GM23338 (cell line): ENCODE results near the gene LGALS8. TPM values are rescaled to one million over a fixed set of nuclear protein-coding genes. Genes with fewer than 3 reads are reported as not detected.

Source experiments
- ATAC-seq: fragments of 200-7000 bp; cut with Tn5 transposase; 3 replicates; pipeline ENCODE4 v1.9.1; 2020
- DNase-seq: peaks from one replicate; pipeline ENCODE4 v3.0.0-alpha.2; 2015; ENCODE audit warnings: low spot score
- H2AFZ ChIP-seq: fragments of 200-600 bp; sonication (generic); 2 replicates; pipeline ENCODE4 v1.8.0; 2016; ENCODE audit warnings: antibody characterized with exemption, mild to moderate bottlenecking, moderate library complexity
- H3F3A ChIP-seq: fragments of 200-600 bp; sonication (generic); replicated peaks from 2 replicates; pipeline ENCODE4 v1.8.0; 2017; ENCODE audit warnings: antibody characterized with exemption, mixed run types, low read depth
- H3K27ac ChIP-seq: fragments of 200-600 bp; sonication (generic); 2 replicates; pipeline ENCODE4 v1.6.1; 2016; ENCODE audit warnings: low read depth
- H3K27me3 ChIP-seq: fragments of 200-600 bp; sonication (generic); 2 replicates; pipeline ENCODE4 v1.8.0; 2016; ENCODE audit warnings: mild to moderate bottlenecking, mixed run types, moderate library complexity; ENCODE audit not compliant: insufficient read depth
- H3K36me3 ChIP-seq: fragments of 200-600 bp; sonication (generic); 2 replicates; pipeline ENCODE4 v1.8.0; 2016; ENCODE audit warnings: mild to moderate bottlenecking; ENCODE audit not compliant: insufficient read depth
- H3K4me1 ChIP-seq: fragments of 200-600 bp; sonication (generic); 2 replicates; pipeline ENCODE4 v1.8.0; 2016; ENCODE audit warnings: mild to moderate bottlenecking, moderate library complexity; ENCODE audit not compliant: insufficient read depth
- H3K4me2 ChIP-seq: fragments of 200-600 bp; sonication (generic); 2 replicates; pipeline ENCODE4 v1.7.1; 2017; ENCODE audit warnings: mixed run types
- H3K4me3 ChIP-seq: fragments of 200-600 bp; sonication (generic); 2 replicates; pipeline ENCODE4 v1.6.1; 2016; ENCODE audit warnings: mixed run types
- H3K79me2 ChIP-seq: fragments of 200-600 bp; sonication (generic); replicated peaks from 2 replicates; pipeline ENCODE4 v1.8.0; 2017; ENCODE audit warnings: mild to moderate bottlenecking; ENCODE audit not compliant: insufficient read depth
- H3K9me2 ChIP-seq: fragments of 200-600 bp; sonication (generic); 2 replicates; pipeline ENCODE4 v1.8.0; 2017; ENCODE audit not compliant: insufficient read depth
- H4K20me1 ChIP-seq: fragments of 200-600 bp; sonication (generic); replicated peaks from 2 replicates; pipeline ENCODE4 v1.8.0; 2017; ENCODE audit warnings: mild to moderate bottlenecking; ENCODE audit not compliant: insufficient read depth
- H3K27ac Mint-ChIP-seq: 2 replicates; pipeline ENCODE4 v1.8.0; 2020; ENCODE audit warnings: inconsistent platforms, mild to moderate bottlenecking, moderate library complexity, mixed read lengths
- H3K27me3 Mint-ChIP-seq: 3 replicates; pipeline ENCODE4 v1.8.0; 2022; ENCODE audit warnings: low read depth, mild to moderate bottlenecking, moderate library complexity, mixed read lengths, inconsistent platforms; ENCODE audit not compliant: insufficient read depth, poor library complexity
- H3K36me3 Mint-ChIP-seq: 3 replicates; pipeline ENCODE4 v1.8.0; 2021; ENCODE audit warnings: low read depth, mild to moderate bottlenecking, inconsistent platforms, moderate library complexity, mixed read lengths
- H3K4me1 Mint-ChIP-seq: 3 replicates; pipeline ENCODE4 v1.8.0; 2020; ENCODE audit warnings: mild to moderate bottlenecking, inconsistent platforms, mixed read lengths
- H3K4me3 Mint-ChIP-seq: 3 replicates; pipeline ENCODE4 v1.8.0; 2021; ENCODE audit warnings: moderate library complexity, mild to moderate bottlenecking, inconsistent platforms, mixed read lengths
- H3K9me3 Mint-ChIP-seq: 3 replicates; pipeline ENCODE4 v1.8.0; 2020; ENCODE audit warnings: moderate library complexity, mild to moderate bottlenecking, inconsistent platforms, mixed read lengths
- CREB1 ChIP-seq: fragments of 250-450 bp; sonication (Bioruptor Pico); IDR thresholded peaks from 2 replicates; pipeline ENCODE4 v1.5.0; 2020; ENCODE audit warnings: low read depth, mild to moderate bottlenecking, moderate library complexity
- EZH2 ChIP-seq: fragments of 200-600 bp; sonication (generic); IDR thresholded peaks from one replicate; pipeline ENCODE4 v1.8.0; 2017; ENCODE audit warnings: antibody characterized with exemption, mild to moderate bottlenecking, low read depth; ENCODE audit not compliant: unreplicated experiment
- EZH2phosphoT487 ChIP-seq: fragments of 200-600 bp; sonication (generic); IDR thresholded peaks from one replicate; pipeline ENCODE4 v1.8.1; 2018; ENCODE audit warnings: antibody characterized with exemption; ENCODE audit not compliant: unreplicated experiment
- JUNB ChIP-seq: IDR thresholded peaks from one replicate; pipeline ENCODE4 v1.6.1; 2016; ENCODE audit warnings: antibody characterized with exemption; ENCODE audit not compliant: unreplicated experiment
- NANOG ChIP-seq: IDR thresholded peaks from 2 replicates; pipeline ENCODE4 v1.6.1; 2016; ENCODE audit warnings: antibody characterized with exemption, borderline replicate concordance
- POLR2AphosphoS5 ChIP-seq: IDR thresholded peaks from 2 replicates; pipeline ENCODE4 v1.6.1; 2016; ENCODE audit warnings: antibody characterized with exemption, low read depth
- STAT1 ChIP-seq: IDR thresholded peaks from one replicate; pipeline ENCODE4 v1.6.1; 2016; ENCODE audit warnings: antibody characterized with exemption; ENCODE audit not compliant: unreplicated experiment
- ZNF114 ChIP-seq: fragments of 250-450 bp; sonication (Bioruptor Pico); IDR thresholded peaks from 2 replicates; pipeline ENCODE4 v1.5.0; 2020; ENCODE audit warnings: mild to moderate bottlenecking, moderate library complexity
- ZNF331 ChIP-seq: fragments of 250-450 bp; sonication (Bioruptor Pico); IDR thresholded peaks from 2 replicates; pipeline ENCODE4 v1.5.0; 2020; ENCODE audit warnings: low read depth, mild to moderate bottlenecking, moderate library complexity
- polyA plus RNA-seq: library from polyadenylated mRNA; unstranded; fragments of >200 nt; fragmentation: Nextera tagmentation; extraction: Ambion mirVana; gene quantifications from 2 replicates; pipeline ENCODE4 v1.2.1, GENCODE V29; 2016
- total RNA-seq: library from RNA; depleted of rRNA; stranded (reverse); fragments of >200 nt; shearing (Covaris generic); gene quantifications from 2 replicates; pipeline ENCODE4 v1.2.3, GENCODE V29; 2014
- TF ChIP-seq, protein P1 (sequence below): IDR thresholded peaks from 2 replicates; pipeline ENCODE4 v1.6.1; 2016; ENCODE audit warnings: antibody characterized with exemption
- TF ChIP-seq, protein P2 (sequence below), 2 experiments: fragments of 200-600 bp in 1 of 2; sonication (generic) in 1 of 2; conservative IDR thresholded peaks; 2 replicates each; pipeline versions ENCODE4 v1.5.1 to v1.6.1; 2016 to 2017; ENCODE audit warnings: antibody characterized with exemption in 2 of 2, low read depth in 2 of 2, mild to moderate bottlenecking in 2 of 2, moderate library complexity in 1 of 2
- TF ChIP-seq, protein P3 (sequence below): IDR thresholded peaks from one replicate; pipeline ENCODE4 v1.6.1; 2018; ENCODE audit warnings: antibody characterized with exemption; ENCODE audit not compliant: unreplicated experiment

LGALS8 gene
- total and polyA plus RNA-seq, 2 experiments from 2014 or later = 10.1 to 11.5 TPM

DNA sequence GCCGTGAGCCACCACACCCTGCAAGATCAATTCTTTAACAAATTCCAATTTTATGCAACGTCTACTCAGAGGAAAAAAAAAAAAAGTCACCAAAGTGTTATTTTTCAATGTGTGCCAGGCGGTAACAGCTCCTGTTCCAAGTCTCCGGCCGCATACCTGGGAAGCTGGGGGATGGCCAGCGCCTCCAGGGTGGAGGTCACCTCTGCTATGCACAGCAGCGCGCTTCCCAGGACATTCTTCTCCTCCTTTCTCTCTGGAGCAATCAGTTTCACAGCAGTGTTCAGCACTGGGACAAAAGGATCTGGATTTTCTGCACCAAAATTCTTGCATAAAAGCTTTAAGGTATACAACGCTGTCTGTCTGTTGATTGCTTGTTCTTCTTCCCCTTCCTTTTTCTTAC lies 34.3 kb downstream of the LGALS8 start (continued):
- TF ChIP-seq EZH2 (no peak), CREB1 (no peak)
- TF ChIP-seq, protein P1, sequence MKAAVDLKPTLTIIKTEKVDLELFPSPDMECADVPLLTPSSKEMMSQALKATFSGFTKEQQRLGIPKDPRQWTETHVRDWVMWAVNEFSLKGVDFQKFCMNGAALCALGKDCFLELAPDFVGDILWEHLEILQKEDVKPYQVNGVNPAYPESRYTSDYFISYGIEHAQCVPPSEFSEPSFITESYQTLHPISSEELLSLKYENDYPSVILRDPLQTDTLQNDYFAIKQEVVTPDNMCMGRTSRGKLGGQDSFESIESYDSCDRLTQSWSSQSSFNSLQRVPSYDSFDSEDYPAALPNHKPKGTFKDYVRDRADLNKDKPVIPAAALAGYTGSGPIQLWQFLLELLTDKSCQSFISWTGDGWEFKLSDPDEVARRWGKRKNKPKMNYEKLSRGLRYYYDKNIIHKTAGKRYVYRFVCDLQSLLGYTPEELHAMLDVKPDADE = no peak

DNA sequence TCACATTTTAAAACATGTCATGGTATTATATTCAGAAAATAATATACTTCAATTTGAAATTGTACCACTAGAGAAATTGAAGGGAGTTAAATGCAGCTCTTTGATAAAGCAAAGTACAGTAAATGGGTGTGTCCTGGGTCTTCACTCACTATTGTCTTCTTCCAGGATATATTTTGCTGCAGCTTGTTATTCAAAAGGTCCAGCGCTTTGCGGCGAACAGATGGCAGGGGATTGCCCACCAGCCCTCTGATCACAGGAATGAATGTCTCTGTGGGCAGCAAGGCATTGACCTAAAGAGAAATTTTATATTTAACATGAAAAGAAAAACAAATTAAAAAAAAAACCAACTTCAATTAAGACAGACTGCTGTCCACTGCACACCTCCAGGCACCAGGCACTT lies 35.1 kb downstream of the LGALS8 start:
- Histone ChIP-seq H3K4me1 (no peaks in the 10 kb centered on the region), H3K36me3 (peaks cover 61% of the 10 kb centered on the region), H3K79me2 (no peaks in the 10 kb centered on the region), H3K4me2 (no peak overlapping the region), H4K20me1 (peaks cover 6% of the 10 kb centered on the region; the same call in 1 of the 2 replicates), H3K4me3 (no peak overlapping the region), H3K27ac (no peak overlapping the region), H3K27me3 (no peaks in the 10 kb centered on the region), H2AFZ (no peak overlapping the region), H3K9me2 (no peaks in the 10 kb centered on the region), H3F3A (no peaks in the 10 kb centered on the region)
- H3K27ac Mint-ChIP-seq = no peak overlapping the region
- ATAC-seq (no peak), DNase-seq (no peak)
- peaks cover 76% of the 10 kb centered on the region for H3K36me3 Mint-ChIP-seq
- H3K4me3 Mint-ChIP-seq = no peak overlapping the region
- H3K4me1 Mint-ChIP-seq = no peaks in the 10 kb centered on the region
- H3K9me3 Mint-ChIP-seq = no peaks in the 10 kb centered on the region
- H3K27me3 Mint-ChIP-seq = no peaks in the 10 kb centered on the region
- TF ChIP-seq ZNF331 (no peak), EZH2 (no peak), EZH2phosphoT487 (no peak), JUNB (no peak), POLR2AphosphoS5 (no peak), STAT1 (no peak), CREB1 (no peak), NANOG (no peak), ZNF114 (CRISPR knock-in tag) (no peak)
- TF ChIP-seq, protein P1 = no peak
- TF ChIP-seq, protein P2, sequence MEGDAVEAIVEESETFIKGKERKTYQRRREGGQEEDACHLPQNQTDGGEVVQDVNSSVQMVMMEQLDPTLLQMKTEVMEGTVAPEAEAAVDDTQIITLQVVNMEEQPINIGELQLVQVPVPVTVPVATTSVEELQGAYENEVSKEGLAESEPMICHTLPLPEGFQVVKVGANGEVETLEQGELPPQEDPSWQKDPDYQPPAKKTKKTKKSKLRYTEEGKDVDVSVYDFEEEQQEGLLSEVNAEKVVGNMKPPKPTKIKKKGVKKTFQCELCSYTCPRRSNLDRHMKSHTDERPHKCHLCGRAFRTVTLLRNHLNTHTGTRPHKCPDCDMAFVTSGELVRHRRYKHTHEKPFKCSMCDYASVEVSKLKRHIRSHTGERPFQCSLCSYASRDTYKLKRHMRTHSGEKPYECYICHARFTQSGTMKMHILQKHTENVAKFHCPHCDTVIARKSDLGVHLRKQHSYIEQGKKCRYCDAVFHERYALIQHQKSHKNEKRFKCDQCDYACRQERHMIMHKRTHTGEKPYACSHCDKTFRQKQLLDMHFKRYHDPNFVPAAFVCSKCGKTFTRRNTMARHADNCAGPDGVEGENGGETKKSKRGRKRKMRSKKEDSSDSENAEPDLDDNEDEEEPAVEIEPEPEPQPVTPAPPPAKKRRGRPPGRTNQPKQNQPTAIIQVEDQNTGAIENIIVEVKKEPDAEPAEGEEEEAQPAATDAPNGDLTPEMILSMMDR (conservative IDR thresholded peaks at IDR 0.05; ENCODE audit: low read depth in 2 of 2) = no peak
- TF ChIP-seq, protein P3, sequence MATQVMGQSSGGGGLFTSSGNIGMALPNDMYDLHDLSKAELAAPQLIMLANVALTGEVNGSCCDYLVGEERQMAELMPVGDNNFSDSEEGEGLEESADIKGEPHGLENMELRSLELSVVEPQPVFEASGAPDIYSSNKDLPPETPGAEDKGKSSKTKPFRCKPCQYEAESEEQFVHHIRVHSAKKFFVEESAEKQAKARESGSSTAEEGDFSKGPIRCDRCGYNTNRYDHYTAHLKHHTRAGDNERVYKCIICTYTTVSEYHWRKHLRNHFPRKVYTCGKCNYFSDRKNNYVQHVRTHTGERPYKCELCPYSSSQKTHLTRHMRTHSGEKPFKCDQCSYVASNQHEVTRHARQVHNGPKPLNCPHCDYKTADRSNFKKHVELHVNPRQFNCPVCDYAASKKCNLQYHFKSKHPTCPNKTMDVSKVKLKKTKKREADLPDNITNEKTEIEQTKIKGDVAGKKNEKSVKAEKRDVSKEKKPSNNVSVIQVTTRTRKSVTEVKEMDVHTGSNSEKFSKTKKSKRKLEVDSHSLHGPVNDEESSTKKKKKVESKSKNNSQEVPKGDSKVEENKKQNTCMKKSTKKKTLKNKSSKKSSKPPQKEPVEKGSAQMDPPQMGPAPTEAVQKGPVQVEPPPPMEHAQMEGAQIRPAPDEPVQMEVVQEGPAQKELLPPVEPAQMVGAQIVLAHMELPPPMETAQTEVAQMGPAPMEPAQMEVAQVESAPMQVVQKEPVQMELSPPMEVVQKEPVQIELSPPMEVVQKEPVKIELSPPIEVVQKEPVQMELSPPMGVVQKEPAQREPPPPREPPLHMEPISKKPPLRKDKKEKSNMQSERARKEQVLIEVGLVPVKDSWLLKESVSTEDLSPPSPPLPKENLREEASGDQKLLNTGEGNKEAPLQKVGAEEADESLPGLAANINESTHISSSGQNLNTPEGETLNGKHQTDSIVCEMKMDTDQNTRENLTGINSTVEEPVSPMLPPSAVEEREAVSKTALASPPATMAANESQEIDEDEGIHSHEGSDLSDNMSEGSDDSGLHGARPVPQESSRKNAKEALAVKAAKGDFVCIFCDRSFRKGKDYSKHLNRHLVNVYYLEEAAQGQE = no peak
